Frontal cortex (tissue), 4 donors: Measurements from ENCODE around the gene CTIF. TPM values are rescaled to one million over a fixed set of nuclear protein-coding genes. Genes with fewer than 3 reads are reported as not detected.

Experiments used
- DNase-seq, 2 donors: peaks; one replicate each; pipeline ENCODE4 v3.0.0; 2012; ENCODE audit warnings: low spot score in 2 of 2
- FAIRE-seq: peaks from 2 replicates; lab custom pipeline; 2012; peaks lifted over from hg19 to GRCh38; lab: Jason Lieb, UNC
- total RNA-seq: library from RNA; depleted of rRNA; stranded (reverse); fragments of >200 nt; gene quantifications from one replicate; pipeline ENCODE4 v1.2.3, GENCODE V29; 2014
- donor health status: control.
- donor health status: control.
- donor health status: control.

The CTIF gene
- total RNA-seq, 1 donor from 2014 or later: 42.0 TPM

DNA sequence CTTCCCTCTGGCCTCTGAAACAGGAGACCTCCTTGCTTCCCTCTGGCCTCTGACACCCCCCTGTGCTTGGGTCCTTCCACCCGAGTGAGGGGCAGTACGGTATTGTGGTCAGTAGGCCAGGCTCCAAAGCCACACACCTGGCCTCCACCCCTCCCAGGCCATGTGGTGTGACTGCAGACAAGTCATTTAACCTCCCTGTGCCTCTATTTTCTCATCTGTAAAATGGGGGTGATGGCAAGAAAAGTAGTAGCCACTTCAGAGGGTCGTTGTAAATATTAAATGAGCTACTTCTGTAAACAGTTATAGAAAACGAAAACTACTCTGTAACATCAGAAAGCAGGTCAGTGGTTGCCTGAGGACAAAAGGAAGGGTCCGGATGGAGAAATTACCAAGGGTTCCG lies 337.8 kb downstream of the CTIF start:
- no peak for FAIRE-seq

DNA sequence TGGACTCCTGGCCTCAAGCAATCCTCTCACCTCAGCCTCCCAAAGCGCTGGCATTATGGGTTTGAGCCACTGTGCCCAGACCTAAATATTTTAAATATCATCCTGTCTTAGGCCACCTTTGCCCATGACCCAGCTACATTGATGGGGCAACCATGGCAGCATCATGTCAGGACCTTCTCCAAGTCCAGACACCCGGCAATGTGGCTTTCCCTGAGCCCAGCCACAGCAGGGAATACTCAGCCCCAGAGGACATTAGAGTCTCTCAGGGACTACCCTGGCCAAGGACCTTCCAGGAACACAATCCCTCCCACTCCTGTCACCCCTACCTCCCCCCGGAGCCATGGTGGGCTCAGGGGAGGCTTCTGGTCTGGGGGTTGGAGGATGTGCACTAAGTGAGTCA lies 339.1 kb downstream of the CTIF start:
- DNase-seq: no peak
- FAIRE-seq: no peak

More for the DNA sequence above, 337.8 kb downstream of the CTIF start:
- no peak for DNase-seq

DNA sequence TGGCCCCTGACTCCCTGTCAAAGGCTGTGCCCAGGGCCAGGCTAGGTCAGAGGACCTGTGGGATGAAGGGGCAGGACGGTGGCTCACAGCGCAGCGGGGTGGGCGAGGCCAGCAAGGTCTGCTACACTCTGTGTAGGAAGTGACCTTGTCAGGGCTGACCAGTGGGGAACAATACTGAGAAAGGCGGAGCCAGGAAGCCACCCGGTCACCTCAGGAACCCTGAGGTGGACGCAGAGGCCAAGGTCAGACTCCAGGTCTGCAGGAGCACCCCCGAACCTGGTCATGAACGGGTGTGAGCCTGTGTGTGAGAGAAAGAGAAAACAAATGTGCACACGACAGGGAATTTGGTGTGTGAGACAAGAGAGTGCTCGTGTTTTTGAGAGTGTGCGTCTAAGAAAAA lies 339.6 kb downstream of the CTIF start:
- DNase-seq (no peak), FAIRE-seq (no peak)

DNA sequence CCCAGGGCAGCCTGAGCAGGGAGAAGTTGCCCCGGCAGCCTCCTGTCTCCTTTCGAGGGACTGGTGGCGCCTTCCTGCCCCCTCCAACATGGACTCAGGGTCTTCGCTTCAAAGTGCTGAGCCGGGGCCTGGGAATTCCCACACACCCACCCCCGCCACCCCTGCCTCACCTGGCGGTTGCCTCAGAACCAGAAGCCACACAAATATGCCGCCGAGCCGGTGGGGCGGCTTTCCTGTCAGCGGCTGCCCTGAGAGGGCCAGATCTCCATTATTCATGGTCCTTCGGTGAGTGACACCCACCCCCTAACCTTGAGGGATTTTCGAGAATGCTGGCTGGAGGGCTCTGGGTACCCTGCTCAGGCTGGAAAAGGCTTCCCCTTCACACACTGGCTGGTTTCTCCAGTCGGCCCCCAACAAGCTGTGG lies 340.2 kb downstream of the CTIF start:
- no peak for FAIRE-seq
- DNase-seq: no peak

DNA sequence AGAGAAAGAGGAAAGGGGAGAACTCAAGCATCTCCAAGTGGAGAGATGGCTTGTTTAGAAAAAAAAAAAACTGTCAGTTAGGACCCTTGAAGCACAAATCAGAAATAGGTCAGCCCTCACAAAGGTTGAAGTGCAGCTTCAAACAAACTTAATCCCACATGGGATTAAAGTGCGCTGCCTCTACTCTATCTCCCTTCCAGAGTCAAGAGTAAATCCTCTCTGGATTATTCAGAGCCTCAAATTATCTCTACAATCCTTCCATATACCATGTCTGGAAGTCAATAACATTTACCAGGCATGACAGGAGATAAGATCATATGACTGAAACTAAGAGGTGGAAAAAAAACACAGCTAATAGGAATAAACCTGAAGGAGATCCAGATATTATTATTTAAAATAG lies 342.1 kb downstream of the CTIF start:
- DNase-seq (no peak), FAIRE-seq (no peak)

DNA sequence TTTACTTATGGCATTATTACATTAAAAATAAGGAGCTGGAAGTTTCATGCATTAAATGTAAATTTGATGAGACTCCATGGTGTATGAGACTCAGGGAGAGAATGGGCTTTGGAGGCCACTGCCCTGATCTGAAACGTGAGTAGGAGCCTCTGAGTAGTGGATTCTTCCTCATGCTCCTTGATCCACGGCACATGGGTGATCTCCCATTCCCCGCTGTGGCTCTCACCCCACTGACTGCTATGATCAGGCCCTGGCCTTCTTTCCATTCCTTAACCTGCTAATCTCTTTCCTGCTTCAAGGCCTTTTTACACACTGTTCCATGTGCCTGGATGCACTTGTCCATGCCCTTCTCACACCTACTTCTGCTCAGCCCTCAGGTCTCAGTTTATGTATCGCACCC lies 343.5 kb downstream of the CTIF start:
- DNase-seq (no peak), FAIRE-seq (no peak)

DNA sequence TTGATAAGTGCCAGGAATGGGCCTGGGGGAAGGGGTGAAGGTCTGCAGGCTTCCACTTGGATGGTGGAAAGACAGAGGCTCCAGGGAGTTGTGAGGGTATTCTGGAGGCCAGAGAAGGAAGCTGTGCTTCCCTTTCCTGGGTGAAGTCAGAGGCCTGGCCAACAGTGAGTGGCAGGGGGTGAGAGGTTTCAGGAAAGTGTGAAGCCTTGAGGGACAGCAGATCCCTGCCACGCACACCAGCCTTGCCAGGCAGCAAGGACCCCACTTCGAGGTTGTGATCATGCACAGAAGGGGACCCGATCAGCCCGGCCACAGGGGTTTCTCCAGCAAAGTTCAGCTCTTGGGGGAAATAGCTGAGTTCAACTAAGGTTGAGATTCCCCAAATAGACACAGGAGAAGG lies 345.5 kb downstream of the CTIF start:
- FAIRE-seq (no peak), DNase-seq (no peak)

DNA sequence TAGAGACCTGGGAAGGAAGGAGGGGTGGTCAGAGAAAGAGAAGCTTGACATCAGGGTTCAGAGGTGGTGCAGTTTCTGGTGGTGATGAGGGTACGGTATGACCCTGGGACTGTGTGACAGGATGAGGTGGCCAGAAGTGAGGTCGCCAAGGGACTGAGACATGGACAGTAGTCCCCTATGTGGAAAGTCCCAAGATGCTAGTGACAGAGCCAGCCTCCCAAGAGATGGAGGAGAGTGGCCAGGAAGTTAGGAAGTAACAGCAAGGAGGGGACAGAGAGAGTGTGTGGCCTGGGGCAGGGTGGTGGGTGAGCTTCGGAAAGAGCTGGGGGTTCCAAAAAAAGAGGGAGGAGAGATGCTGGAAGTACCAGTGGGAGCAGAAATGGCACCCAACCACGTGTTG lies 345.9 kb downstream of the CTIF start:
- FAIRE-seq (no peak), DNase-seq (no peak)

DNA sequence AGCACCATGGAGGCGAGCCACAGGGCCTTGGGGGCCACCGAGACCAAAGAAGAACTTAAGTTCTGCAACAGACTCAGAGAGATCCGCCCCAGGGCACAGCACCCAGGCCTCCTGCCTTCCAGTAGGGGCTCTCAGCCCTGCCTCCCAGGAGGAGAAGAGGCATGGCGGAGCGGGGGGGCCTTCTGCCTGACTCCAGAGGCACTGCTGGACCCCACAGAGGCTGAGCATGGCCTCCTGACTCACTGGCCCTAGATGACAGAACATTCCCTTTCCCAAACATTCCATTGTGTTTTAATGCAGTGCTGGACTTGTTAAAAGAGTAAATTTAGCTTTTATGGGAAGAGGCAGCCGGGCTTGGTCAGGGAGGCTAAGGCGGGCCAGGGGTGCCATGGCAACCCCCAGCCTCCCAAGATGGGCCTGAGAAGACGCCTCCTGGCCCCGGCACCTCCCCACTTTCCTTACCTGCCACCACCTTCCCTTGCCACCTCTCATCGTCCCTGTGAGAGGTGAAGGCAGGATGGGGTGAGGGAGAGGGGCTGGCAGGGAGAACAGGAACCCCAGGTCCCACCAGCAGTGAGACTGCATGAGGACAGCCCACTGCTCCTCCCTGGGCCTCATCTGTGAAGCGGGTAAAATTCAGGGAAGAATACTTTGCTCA lies 346.6 kb downstream of the CTIF start:
- FAIRE-seq (no peak), DNase-seq (no peak)

DNA sequence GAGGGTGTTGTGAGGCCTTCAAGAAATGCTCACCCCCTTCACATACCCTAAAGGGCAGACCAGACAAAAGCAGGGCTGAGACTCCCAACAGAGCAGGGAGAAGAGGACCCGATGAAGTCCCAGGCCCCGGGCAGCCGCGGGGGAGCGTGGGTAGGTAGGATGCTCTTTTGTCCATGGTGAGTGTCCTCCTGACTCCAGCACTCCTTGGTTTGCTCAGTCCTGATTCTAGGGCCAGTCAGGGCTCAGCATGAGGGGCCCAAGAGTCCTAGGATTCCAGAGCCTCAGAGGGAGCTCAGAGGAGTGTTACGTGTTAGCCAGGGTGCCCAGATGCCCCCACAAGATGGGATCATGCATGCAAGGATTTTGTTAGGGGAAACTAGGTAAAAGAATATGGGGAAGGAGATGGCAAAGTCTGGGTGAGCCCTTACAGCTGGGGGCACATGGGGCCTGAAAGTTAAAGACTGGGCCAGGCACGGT lies 347.1 kb downstream of the CTIF start:
- FAIRE-seq (no peak), DNase-seq (no peak)

DNA sequence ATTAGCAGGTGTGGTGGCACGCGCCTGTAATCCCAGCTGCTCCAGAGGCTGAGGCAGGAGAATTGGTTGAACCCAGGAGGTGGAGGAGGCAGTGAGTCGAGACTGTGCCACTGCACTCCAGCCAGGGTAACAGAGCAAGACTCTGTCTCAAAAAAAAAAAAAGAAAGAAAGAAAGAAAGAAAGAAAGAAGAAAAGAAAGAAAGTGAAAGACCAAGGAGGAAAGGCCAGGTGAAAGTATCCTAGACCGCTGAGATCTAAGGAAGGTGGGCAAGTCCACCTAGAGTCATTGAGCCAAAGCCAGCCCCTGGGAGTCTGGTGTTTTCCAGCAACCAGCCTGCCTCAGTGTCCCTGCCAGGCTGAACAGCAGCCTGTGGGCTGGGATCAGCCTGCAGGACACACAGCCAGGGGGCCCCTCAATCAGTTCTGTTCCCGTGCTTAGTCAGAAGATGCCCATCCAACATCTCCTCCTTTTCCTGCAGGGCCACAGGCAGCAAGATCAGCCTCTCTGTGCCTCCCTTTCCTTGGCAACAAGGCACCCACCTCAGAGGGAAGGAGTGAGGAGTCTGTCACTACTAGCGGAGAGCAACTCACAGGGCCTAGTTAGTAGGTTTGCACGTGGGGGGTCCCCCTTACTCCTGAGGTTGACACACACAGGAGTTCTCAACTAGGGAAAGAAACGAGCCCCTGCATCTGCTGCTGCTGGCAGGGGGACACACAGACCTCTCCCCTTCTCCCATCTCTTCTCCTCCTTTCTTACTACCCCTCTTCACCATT lies 347.9 kb downstream of the CTIF start:
- no peak for DNase-seq

DNA sequence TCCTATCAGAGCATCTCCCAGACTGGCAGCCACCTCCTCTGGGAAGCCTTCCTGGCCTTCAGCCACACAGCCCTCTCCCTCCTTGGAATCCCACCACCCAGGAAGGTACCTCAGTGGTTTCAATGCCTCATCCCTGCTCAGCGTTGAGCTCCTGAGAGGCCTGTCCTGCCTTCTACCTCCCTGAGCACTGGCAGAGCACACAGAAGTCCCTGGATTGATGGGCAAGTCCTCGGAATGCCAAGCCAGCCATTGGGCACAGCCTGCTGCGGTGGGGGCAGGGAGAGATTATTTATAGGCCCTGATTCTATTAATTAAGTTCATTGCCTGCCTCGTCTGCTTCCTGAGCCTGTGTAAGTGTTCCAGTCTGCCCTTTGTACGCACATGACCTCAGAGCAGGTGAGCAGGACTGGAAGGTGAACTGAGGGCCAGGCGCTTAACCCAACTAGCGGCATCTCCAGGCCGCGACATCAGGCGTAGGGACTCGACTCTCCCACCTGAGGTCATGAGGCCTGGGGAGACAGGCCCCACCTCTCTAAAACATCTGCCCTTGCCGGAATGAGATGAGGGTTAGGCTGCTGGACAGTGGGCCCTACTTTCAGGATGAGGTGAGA lies 348.6 kb downstream of the CTIF start:
- DNase-seq (no peak), FAIRE-seq (no peak)

More for the DNA sequence above, 347.9 kb downstream of the CTIF start:
- no peak for FAIRE-seq

DNA sequence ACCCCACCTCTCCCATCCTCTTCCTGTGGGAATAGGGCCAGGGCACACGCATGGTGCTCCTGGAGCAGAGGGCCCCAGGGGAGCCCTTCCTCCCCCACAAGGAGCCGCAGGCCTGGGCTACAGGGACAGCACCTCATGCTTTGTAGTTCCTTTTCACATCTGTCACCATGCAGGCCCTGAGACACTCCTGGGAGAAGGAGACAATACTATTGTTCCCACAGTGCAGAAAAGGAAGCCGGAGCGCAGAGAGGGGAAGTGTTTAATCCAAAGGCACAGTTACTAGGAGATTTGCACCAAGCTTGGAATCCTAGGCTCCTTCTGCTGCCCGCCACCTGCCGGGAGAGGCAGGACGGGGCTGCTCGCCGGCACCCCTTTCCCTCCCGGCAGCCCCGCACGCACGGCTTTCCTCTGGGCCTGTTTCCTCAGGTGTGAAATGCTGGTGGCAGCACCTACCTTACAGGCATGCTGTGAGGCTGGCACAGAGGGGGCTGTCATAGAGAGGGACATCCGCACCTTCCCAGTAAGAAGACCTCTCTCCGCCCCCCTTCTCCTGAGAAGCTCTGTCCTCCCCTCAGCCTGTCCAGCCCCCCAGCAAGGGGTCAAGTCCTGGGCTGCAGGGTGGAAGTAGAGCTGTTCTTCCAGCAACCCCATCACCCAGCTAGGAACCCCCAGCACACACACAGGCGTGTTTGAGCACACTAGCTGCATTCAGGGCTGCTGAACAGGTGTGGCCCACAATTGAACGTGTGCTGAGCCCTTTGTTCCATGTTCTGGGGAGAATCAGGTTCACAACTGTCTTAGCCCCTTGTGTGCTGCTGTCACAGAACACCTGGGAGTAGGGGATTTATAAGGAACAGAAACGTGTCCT lies 349.3 kb downstream of the CTIF start:
- FAIRE-seq (no peak), DNase-seq (no peak)

DNA sequence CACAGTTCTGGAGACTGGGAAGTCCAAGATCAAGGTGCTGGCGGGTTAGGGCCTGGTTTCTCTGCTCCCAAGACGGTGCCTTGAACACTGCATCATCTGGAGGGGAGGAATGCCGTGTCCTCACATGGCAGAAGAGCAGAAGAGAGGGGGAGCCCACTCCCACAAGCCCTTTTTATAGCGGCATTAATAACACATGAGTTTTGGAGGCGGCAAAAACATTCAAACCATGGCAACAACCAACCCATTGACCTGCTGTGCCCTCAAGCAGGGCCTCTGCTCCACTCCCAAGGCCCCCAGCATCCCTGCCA lies 349.9 kb downstream of the CTIF start:
- no peak for DNase-seq

DNA sequence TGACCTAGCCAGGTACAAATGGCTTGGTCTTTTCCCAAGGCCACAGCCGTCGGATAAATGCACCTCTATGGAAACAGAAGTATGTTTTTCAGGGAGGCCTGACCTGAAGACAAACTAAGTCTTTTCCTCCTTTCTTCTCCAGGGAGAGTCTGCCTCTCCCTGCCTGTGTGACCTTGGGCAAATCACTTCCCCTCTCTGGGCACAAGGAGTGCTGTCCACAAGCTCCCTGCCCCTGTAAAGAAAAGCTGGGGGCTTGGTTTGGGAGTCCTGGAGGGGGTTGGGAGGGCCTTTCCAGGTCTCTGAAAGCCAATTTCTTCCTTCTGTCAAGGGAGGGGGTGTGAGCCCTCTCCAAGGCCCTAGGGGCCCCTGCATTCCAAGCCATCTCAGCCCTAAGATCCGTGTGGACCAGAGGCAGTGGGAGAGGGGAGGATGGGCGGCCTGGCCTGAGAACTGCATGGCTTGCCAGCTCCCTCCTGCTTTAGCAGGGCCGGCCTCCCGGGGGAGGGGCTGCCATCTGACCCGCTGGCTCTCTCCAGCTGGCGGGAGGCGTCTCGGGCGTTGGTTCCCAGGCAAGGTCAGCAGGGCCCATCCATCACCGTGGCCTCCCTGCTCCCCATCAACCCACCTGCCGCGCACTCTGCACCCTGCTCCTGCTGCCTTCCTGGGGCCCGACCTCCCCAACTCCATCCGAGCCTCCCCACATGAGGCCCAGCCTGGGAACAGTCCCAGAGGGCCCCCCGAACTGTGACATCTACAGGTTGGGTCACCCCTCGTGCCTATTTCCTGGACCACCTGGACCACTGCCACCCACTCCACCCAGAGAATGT lies 350.5 kb downstream of the CTIF start:
- peak; percentile 50 to 65 for DNase-seq
- FAIRE-seq: no peak

More for the DNA sequence above, 349.9 kb downstream of the CTIF start:
- no peak for FAIRE-seq

DNA sequence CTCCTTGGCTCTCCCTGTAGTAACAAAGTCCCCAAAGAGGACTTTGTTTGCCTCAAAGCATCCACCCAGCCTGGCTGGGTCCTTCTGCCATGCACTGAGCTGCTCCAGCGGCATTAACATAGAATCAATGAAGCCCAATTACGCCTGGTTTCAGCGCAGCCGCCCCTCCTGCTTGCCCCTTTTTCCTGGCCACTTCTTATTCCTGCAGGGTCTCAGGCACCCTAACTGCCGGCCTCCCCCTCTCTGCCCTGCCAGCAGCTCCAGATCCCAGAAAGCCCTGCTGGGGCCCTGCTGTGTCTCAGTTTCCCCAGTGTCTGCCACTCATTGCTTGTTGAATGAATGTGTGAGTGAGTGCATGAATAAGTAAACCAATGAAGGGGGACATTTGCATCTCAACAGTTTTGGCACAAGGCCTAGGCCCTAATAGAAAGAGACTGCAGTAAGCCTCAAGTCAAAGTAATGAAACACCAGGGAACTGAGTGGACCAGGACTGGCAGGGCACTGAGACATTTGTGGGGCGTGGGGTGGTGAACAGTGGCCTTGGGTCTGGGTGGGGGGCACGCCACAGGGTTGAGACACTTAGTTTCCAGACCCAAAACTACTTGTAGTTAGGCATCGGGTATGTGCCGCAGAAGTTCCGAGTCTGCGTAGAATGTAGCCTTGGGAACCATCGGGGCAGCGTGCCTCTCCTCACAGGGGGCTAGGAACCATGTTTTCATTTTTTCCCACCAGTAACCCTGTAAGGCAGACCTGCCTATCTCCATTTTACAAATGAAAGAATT lies 351.3 kb downstream of the CTIF start:
- DNase-seq (no peak), FAIRE-seq (no peak)

DNA sequence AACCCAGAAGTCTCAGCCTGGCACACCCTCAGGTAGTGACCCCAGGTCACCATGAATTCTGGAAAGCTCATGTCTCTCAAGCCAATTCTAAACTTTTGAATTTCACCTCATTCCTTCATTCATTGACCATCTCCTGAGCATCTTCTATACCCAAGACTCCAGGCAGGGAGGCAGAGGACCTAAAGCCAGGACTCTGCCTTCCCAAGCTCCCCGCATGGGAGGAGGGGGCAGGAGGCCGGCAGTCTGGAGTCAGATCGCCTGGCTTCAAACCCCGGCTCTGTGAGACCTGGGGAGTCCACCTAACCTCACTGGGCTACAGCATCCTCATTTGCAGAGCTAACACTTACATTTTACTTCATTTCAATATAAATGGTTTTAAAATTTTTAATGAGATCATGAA lies 352.9 kb downstream of the CTIF start:
- DNase-seq: no peak

DNA sequence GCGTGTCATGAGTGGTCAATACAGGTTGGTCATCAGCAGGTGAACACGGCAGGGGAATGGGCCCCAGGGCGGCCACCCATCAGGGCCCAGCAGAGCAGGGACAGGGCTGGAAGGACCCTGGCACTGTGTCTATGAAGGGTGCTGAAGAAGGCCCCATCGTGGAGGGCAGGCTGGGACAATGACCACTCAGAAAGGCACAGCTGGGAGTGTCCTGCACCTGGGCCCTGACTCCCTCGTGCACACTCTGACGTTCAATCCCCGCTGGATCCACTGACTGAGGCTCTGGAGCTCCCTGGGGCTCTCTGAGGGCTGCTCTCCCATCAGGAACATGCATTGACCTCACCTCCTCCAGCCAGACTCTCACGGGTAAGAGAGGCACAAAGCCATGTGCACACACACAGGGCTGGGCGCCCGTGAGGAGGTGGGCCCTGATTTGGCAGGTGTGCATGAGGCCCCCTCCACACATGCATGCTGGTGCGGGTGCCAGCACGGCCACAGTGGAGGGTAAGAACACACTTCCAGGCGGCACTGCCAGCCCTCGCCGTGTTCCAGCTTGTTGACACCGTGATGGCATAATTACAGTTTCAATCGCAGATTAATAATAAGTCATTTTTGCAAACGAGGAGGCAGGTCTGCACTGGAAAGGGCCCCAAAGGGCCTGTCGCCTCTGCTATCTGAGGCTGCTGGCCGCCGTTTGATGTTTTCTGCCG lies 353.5 kb downstream of the CTIF start:
- DNase-seq (no peak), FAIRE-seq (no peak)

More for the DNA sequence above, 352.9 kb downstream of the CTIF start:
- FAIRE-seq: no peak
